K562 (cell line): ENCODE measurements around the gene TNNT3. TPM values are rescaled to one million over a fixed set of nuclear protein-coding genes. Genes with fewer than 3 reads are reported as not detected.

Source experiments
- ATAC-seq: fragments of 200-7000 bp; cut with Tn5 transposase; 3 replicates; pipeline ENCODE4 v1.9.1; 2020; ENCODE audit warnings: moderate library complexity
- BruUV-seq: library from RNA; stranded (reverse); fragments of 400-500 nt; replicated peaks from 2 replicates; lab custom pipeline; 2021; lab: Mats Ljungman, UMichigan
- CTCF ChIA-PET: fragments of 300-600 bp; formaldehyde crosslinking; extraction: SDS; loops from one replicate; lab custom pipeline; 2021; ENCODE audit warnings: low intra/inter-chr PET ratio; lab: Yijun Ruan, JAX
- POLR2A ChIA-PET: fragments of 300-600, 350-650 bp; sonication (Branson Sonifier 250); formaldehyde crosslinking; extraction: SDS; loops from one replicate; lab custom pipeline; 2021; ENCODE audit warnings: antibody characterized with exemption, inconsistent platforms; lab: Yijun Ruan, JAX
- DNase-seq, 4 experiments: peaks; one replicate each; pipeline versions ENCODE4 v3.0.0 to v3.0.0-alpha.2; 2011 to 2018; ENCODE audit warnings: low spot score in 3 of 4, mixed read lengths in 3 of 4; ENCODE audit errors: extremely low read depth in 1 of 4
- FAIRE-seq: peaks from 2 replicates; lab custom pipeline; 2011; peaks lifted over from hg19 to GRCh38; lab: Jason Lieb, UNC
- H2AFZ ChIP-seq: 2 replicates; pipeline ENCODE4 v1.6.0; 2011; ENCODE audit warnings: low read depth, low read length, control low read depth, inconsistent platforms
- H3K27ac ChIP-seq: fragments of 200-600 bp; 3 replicates; pipeline ENCODE4 v1.8.0; 2011; ENCODE audit warnings: low read depth, mild to moderate bottlenecking, control low read depth, inconsistent platforms, low read length, moderate library complexity, mixed read lengths; ENCODE audit errors: extremely low read depth
- H3K27me3 ChIP-seq, 2 experiments: fragments of 300-600 bp in 1 of 2; 2 replicates in 1 of 2; 3 replicates in 1 of 2; pipeline versions ENCODE4 v1.6.0 to v1.8.0; 2011; ENCODE audit warnings: inconsistent platforms in 2 of 2, low read length in 2 of 2, mild to moderate bottlenecking in 1 of 2, mixed read lengths in 1 of 2, moderate library complexity in 1 of 2; ENCODE audit not compliant: control insufficient read depth in 2 of 2, insufficient read depth in 2 of 2
- H3K36me3 ChIP-seq: fragments of 300-600 bp; 3 replicates; pipeline ENCODE4 v1.8.0; 2011; ENCODE audit warnings: mild to moderate bottlenecking, low read length, inconsistent platforms; ENCODE audit not compliant: control insufficient read depth, insufficient read depth
- H3K4me1 ChIP-seq, 2 experiments: fragments of 200-600 bp in 1 of 2; replicated peaks in 1 of 2; 2 replicates in 1 of 2; 3 replicates in 1 of 2; pipeline versions ENCODE4 v1.5.1 to v1.8.0; 2011; ENCODE audit warnings: inconsistent platforms in 2 of 2, low read length in 2 of 2, mild to moderate bottlenecking in 1 of 2, mixed read lengths in 1 of 2, moderate library complexity in 1 of 2; ENCODE audit not compliant: control insufficient read depth in 2 of 2, insufficient read depth in 2 of 2
- H3K4me2 ChIP-seq: 2 replicates; pipeline ENCODE4 v1.6.1; 2011; ENCODE audit warnings: low read length, control low read depth, inconsistent platforms, mixed read lengths; ENCODE audit not compliant: insufficient read depth
- H3K4me3 ChIP-seq: fragments of 200-600 bp; sonication (generic), shearing (Covaris generic); 2 replicates; pipeline ENCODE4 v1.5.1; 2016; ENCODE audit warnings: control low read depth, inconsistent platforms
- H3K79me2 ChIP-seq: fragments of 200-600 bp; 3 replicates; pipeline ENCODE4 v1.8.0; 2011; ENCODE audit warnings: low read length, inconsistent platforms; ENCODE audit not compliant: control insufficient read depth, insufficient read depth
- H3K9ac ChIP-seq, 2 experiments: 2 replicates each; pipeline versions ENCODE4 v1.6.0 to v1.6.1; 2011; ENCODE audit warnings: low read depth in 2 of 2, low read length in 2 of 2, control low read depth in 1 of 2, inconsistent platforms in 1 of 2, mild to moderate bottlenecking in 1 of 2, mixed read lengths in 1 of 2; ENCODE audit not compliant: insufficient read depth in 1 of 2
- H3K9me1 ChIP-seq: one replicate; pipeline ENCODE4 v1.6.0; 2011; ENCODE audit warnings: inconsistent platforms, mild to moderate bottlenecking, low read length, moderate library complexity; ENCODE audit not compliant: control insufficient read depth, insufficient read depth
- H3K9me3 ChIP-seq: replicated peaks from 2 replicates; pipeline ENCODE4 v1.5.1; 2011; ENCODE audit warnings: low read depth, low read length, inconsistent platforms; ENCODE audit not compliant: control insufficient read depth, insufficient read depth
- H4K20me1 ChIP-seq: replicated peaks from 2 replicates; pipeline ENCODE4 v1.6.1; 2011; ENCODE audit warnings: low read length, inconsistent platforms, mixed read lengths; ENCODE audit not compliant: control insufficient read depth, insufficient read depth
- FOS ChIP-seq: IDR thresholded peaks from 3 replicates; pipeline ENCODE4 v1.6.1; 2011; ENCODE audit not compliant: insufficient read length; ENCODE audit errors: extremely low read depth
- HCFC1 ChIP-seq: IDR thresholded peaks from 2 replicates; pipeline ENCODE4 v1.6.1; 2012; ENCODE audit warnings: low read depth, low read length, improper control_type of control experiment
- HDAC8 ChIP-seq: fragments of 450-650 bp; IDR thresholded peaks from 2 replicates; pipeline ENCODE4 v1.6.1; 2016; ENCODE audit warnings: mild to moderate bottlenecking, missing genetic modification characterization, moderate library complexity, missing compliant biosample characterization
- HMBOX1 ChIP-seq: sonication (generic); IDR thresholded peaks from 2 replicates; pipeline ENCODE4 v1.6.1; 2016
- KLF1 ChIP-seq: fragments of 450-650 bp; IDR thresholded peaks from 2 replicates; pipeline ENCODE4 v1.6.1; 2016; ENCODE audit warnings: missing genetic modification characterization, missing compliant biosample characterization
- NFRKB ChIP-seq: fragments of 450-650 bp; IDR thresholded peaks from 2 replicates; pipeline ENCODE4 v1.6.1; 2016; ENCODE audit warnings: low read depth
- POLR2A ChIP-seq: fragments of 450-650 bp; conservative IDR thresholded peaks from 2 replicates; pipeline ENCODE4 v1.6.1; 2016
- ZBTB2 ChIP-seq: fragments of 450-650 bp; IDR thresholded peaks from 2 replicates; pipeline ENCODE4 v1.6.1; 2016; ENCODE audit warnings: antibody characterized with exemption
- ZBTB40 ChIP-seq, 2 experiments: fragments of 450-650 bp in 1 of 2; sonication (generic) in 1 of 2; formaldehyde crosslinking in 1 of 2; IDR thresholded peaks; 2 replicates each; pipeline versions ENCODE4 v1.7.1 to v1.9.0; 2016 to 2022; ENCODE audit warnings: inconsistent platforms in 1 of 2, mild to moderate bottlenecking in 1 of 2, missing genetic modification reagents in 1 of 2
- ZNF165 ChIP-seq: fragments of 250-450 bp; sonication (Bioruptor Pico); IDR thresholded peaks from 2 replicates; pipeline ENCODE4 v1.4.0; 2020; ENCODE audit warnings: borderline replicate concordance
- WGBS: fragments of 100-300 bp; shearing (Covaris generic); methylation state at CpG from one replicate; pipeline ENCODE4 v1.1.6; 2016; ENCODE audit warnings: low coverage, mixed read lengths; ENCODE audit not compliant: insufficient coverage; ENCODE audit errors: missing lambda C conversion rate; 5-methylcytosine and 5-hydroxymethylcytosine counted together
- in situ Hi-C: fragments of 300-500 bp; cut with MboI; formaldehyde crosslinking; loops from 4 replicates; pipeline ENCODE4 v1.15.0; 2018; ENCODE audit warnings: inconsistent platforms, mixed read lengths
- intact Hi-C: fragments of 100-400 bp; cut with micrococcal nuclease; formaldehyde crosslinking; loops from 2 replicates; pipeline ENCODE4 v1.14.2; 2022
- polyA plus RNA-seq, 8 experiments: library from polyadenylated mRNA; depleted of rRNA in 4 of 8; stranded (reverse) in 5 of 8; unstranded in 3 of 8; fragments of >200 nt; fragmentation: Nextera tagmentation in 2 of 8; fragmentation: Illumina TruSeq in 1 of 8; extraction: Ambion mirVana in 2 of 8; extraction: Trizol in 1 of 8; gene quantifications; 2 replicates each; pipeline versions ENCODE4 v1.2.1 to v1.2.3, GENCODE V29; 2011 to 2014; ENCODE audit warnings: inconsistent platforms in 1 of 8, missing spikeins in 1 of 8
- total RNA-seq, 7 experiments: library from RNA; depleted of rRNA in 6 of 7; stranded (reverse); fragments of >200 nt in 6 of 7; fragmentation: Illumina TruSeq in 2 of 7; extraction: Trizol in 2 of 7; gene quantifications; 2 replicates each; pipeline versions ENCODE4 v1.2.1 to v1.2.3, GENCODE V29; 2011 to 2021; ENCODE audit warnings: low replicate concordance in 1 of 7

Gene TNNT3
- total and polyA plus RNA-seq, 9 of the 15 experiments (the other 6 are each of a cell fraction or from before 2014, with no cell fraction given), result 0.10 TPM; not detected in 8

DNA sequence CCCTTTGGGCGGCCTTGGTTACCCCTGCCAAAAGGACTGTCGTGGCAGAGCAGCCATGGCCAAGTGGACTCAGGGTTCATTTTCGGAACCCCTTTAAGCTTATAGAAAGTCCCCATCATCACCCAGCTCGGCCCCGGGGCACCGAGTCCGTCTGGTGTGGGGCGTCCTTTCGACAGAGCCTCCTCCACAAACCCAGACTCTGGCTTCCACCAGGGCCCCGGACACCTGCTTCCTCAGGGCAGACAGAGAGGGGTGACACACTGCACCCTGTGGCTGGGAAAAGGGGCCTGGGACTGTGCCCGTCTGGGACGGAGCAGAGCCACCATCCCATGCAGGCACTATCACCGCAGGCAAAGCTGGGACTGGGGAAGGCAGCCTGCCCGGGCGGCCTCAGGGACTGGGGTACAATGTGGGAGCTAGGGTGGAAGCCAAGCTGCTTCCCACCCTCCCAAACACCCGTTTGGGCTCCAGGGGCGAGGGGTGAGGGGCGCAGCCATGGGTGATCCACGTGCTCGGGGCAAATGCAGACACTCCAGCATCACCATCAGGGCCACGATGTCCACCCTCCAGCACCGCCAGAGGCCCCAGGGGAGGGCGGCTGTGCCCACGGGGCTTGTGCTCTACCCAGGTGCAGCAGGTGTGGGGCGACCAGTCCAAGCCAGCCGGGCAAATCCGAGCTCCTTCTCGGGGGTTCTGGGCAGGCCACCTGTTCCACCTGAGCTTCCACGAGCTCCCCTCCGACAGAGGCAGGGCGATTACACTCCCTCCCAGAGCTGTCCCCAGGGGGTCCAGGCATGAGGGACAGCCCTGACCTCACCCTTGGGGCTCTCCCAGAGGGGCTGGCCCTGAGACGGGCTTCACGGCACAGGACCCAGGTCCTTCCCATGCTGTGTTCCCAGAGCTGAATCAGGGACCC lies 15.9 kb downstream of the TNNT3 start:
- Histone ChIP-seq H3K27me3 (peaks cover 28 to 79% of the 10 kb centered on the region in 2 experiments; a peak in 4 of 5 replicates), H3K9me1 (no peaks in the 10 kb centered on the region), H3K4me3 (no peak overlapping the region), H3K36me3 (no peaks in the 10 kb centered on the region), H3K4me1 (peaks cover 0 to 40% of the 10 kb centered on the region in 2 experiments; a peak in 2 of 5 replicates), H2AFZ (no peak overlapping the region), H4K20me1 (0 out of 2 replicates have a peak, but pooled peaks cover 8% of the 10 kb centered on the region), H3K4me2 (no peak overlapping the region), H3K79me2 (no peaks in the 10 kb centered on the region), H3K9ac (no peak overlapping the region), H3K27ac (no peak overlapping the region), H3K9me3 (no peaks in the 10 kb centered on the region)
- ChIA-PET CTCF (no interaction called here), POLR2A (interaction anchor here (0.6 to 1.0 kb wide), 3 partner anchors 8 to 26 kb away, joined by 3 read pairs; no protein-coding TSS in a partner anchor)
- in situ Hi-C loops (no loop called here), intact Hi-C loops (no loop called here)
- FAIRE-seq (no peak), ATAC-seq (no peak), DNase-seq (no peak)
- under 1% methylated on average over 30 of the region's 33 CpGs for WGBS
- BruUV-seq, result no TSS peak
- no peak for TF ChIP-seq KLF1 (tag)
- TF ChIP-seq FOS, result no peak
- no peak for TF ChIP-seq HDAC8 (tag)
- TF ChIP-seq HCFC1, result no peak
- TF ChIP-seq POLR2A, result no peak
- no peak for TF ChIP-seq ZNF165
- TF ChIP-seq HMBOX1, result no peak
- no peak for TF ChIP-seq NFRKB
- no peak for TF ChIP-seq ZBTB2
- TF ChIP-seq ZBTB40 (IDR thresholded peaks at IDR 0.05), result no peak
- no peak for TF ChIP-seq ZBTB40 (CRISPR knock-in tag; IDR thresholded peaks at IDR 0.05)
